Measurements from ENCODE around the gene AP4S1.
"Not testable (repeated sequence)": the region's sequence is repeated elsewhere in the genome, so short reads cannot be mapped to it uniquely, and the experiment has no call there.

Gene AP4S1

GRCh38 chr14:31009836-31010574 lies 15.4 kb upstream of the AP4S1 start:
- DNase-seq: no peak

GRCh38 chr14:31010935-31011334 lies 14.5 kb upstream of the AP4S1 start:
- DNase-seq: no peak

GRCh38 chr14:31013841-31014240 lies 11.6 kb upstream of the AP4S1 start:
- DNase-seq: no peak

- DNase-seq: no peak
Observed at GRCh38 chr14:31018057-31018645, 7.3 kb upstream of the AP4S1 start.

- no peak for DNase-seq
Observed at GRCh38 chr14:31020834-31021575, 4.4 kb upstream of the AP4S1 start.

- DNase-seq: no peak
Observed at GRCh38 chr14:31021576-31021949, 3.9 kb upstream of the AP4S1 start.

GRCh38 chr14:31022386-31022785 lies 3.1 kb upstream of the AP4S1 start:
- DNase-seq: no peak

- peak; percentile 28 for DNase-seq
Observed at GRCh38 chr14:31024010-31024480, 1.4 kb upstream of the AP4S1 start.

- peak; percentile 42 for DNase-seq
Observed at GRCh38 chr14:31024577-31025366, 677 bp upstream of the AP4S1 start.

GRCh38 chr14:31026077-31026449 lies 614 bp downstream of the AP4S1 start, which contains the start of gene STRN3:
Gene STRN3 (minus strand): TSS chr14:31026379. CDS start chr14:31026185, 194 bp downstream.
- DNase-seq: no peak

- DNase-seq: peak; percentile 97
Observed at GRCh38 chr14:31026450-31027235, 1.2 kb downstream of the AP4S1 start.

GRCh38 chr14:31027847-31028246 lies 2.4 kb downstream of the AP4S1 start:
- DNase-seq: no peak

- peak; percentile 63 for DNase-seq
Observed at GRCh38 chr14:31029016-31029970, 3.8 kb downstream of the AP4S1 start.

- peak; percentile 30 for DNase-seq
Observed at GRCh38 chr14:31030469-31030868, 5.0 kb downstream of the AP4S1 start.

GRCh38 chr14:31036552-31036951 lies 11.1 kb downstream of the AP4S1 start:
- no peak for DNase-seq

GRCh38 chr14:31037709-31038221 lies 12.3 kb downstream of the AP4S1 start:
- DNase-seq: peak; percentile 56

GRCh38 chr14:31038521-31039166 lies 13.2 kb downstream of the AP4S1 start:
- peak; percentile 91 for DNase-seq

GRCh38 chr14:31042300-31042699 lies 16.9 kb downstream of the AP4S1 start:
- no peak for DNase-seq

- DNase-seq: not testable (repeated sequence)
Observed at GRCh38 chr14:31042893-31043292, 17.4 kb downstream of the AP4S1 start.

- no peak for DNase-seq
Observed at GRCh38 chr14:31043379-31043778, 17.9 kb downstream of the AP4S1 start.
